ENCODE measurements around the gene RHOH.
A peak's percentile ranks its signal among the peaks of the same experiment; 100 is the strongest.

Gene RHOH

GRCh38 chr4:40160258-40160657 is 36.6 kb upstream of the RHOH start:
- in situ Hi-C loops (cut with HindIII; ENCODE audit: low pct_ligation_motif_present, low sequenced_read_pairs), result no loop called here
- H3K36me3 ChIP-seq (replicated peaks), result no peaks in the 10 kb centered on the region
- no peak for TF ChIP-seq CTCF (IDR thresholded peaks at IDR 0.05; ENCODE audit: low read depth, low read length, missing control alignments)
- H3K27ac ChIP-seq, result no peak overlapping the region
- no peak for DNase-seq
- H3K4me3 ChIP-seq (ENCODE audit: low read depth, low read length), result no peak overlapping the region
- no peaks in the 10 kb centered on the region for H3K27me3 ChIP-seq (replicated peaks)

GRCh38 chr4:40164459-40164858 is 32.4 kb upstream of the RHOH start:
- H3K27me3 ChIP-seq (replicated peaks), result no peaks in the 10 kb centered on the region
- no peak for TF ChIP-seq CTCF (IDR thresholded peaks at IDR 0.05; ENCODE audit: low read depth, low read length, missing control alignments)

GRCh38 chr4:40165916-40166315 is 30.9 kb upstream of the RHOH start:
- no peak overlapping the region for H3K27ac ChIP-seq
- no peak for DNase-seq
- in situ Hi-C loops (cut with HindIII; ENCODE audit: low pct_ligation_motif_present, low sequenced_read_pairs), result no loop called here
- no peak for TF ChIP-seq CTCF (IDR thresholded peaks at IDR 0.05; ENCODE audit: low read depth, low read length, missing control alignments)
- no peaks in the 10 kb centered on the region for H3K36me3 ChIP-seq (replicated peaks)
- no peaks in the 10 kb centered on the region for H3K27me3 ChIP-seq (replicated peaks)
- no peak overlapping the region for H3K4me3 ChIP-seq (ENCODE audit: low read depth, low read length)

More at GRCh38 chr4:40164459-40164858, 32.4 kb upstream of the RHOH start:
- H3K27ac ChIP-seq, result no peak overlapping the region
- in situ Hi-C loops (cut with HindIII; ENCODE audit: low pct_ligation_motif_present, low sequenced_read_pairs), result no loop called here
- no peaks in the 10 kb centered on the region for H3K36me3 ChIP-seq (replicated peaks)
- H3K4me3 ChIP-seq (ENCODE audit: low read depth, low read length), result no peak overlapping the region
- DNase-seq, result peak; percentile 9

GRCh38 chr4:40168070-40168469 is 28.8 kb upstream of the RHOH start:
- H3K36me3 ChIP-seq (replicated peaks), result no peaks in the 10 kb centered on the region
- in situ Hi-C loops (cut with HindIII; ENCODE audit: low pct_ligation_motif_present, low sequenced_read_pairs), result no loop called here
- no peaks in the 10 kb centered on the region for H3K27me3 ChIP-seq (replicated peaks)
- no peak overlapping the region for H3K27ac ChIP-seq
- no peak overlapping the region for H3K4me3 ChIP-seq (ENCODE audit: low read depth, low read length)
- no peak for DNase-seq
- no peak for TF ChIP-seq CTCF (IDR thresholded peaks at IDR 0.05; ENCODE audit: low read depth, low read length, missing control alignments)

GRCh38 chr4:40170588-40170987 is 26.2 kb upstream of the RHOH start:
- no peaks in the 10 kb centered on the region for H3K36me3 ChIP-seq (replicated peaks)
- no peak for DNase-seq
- no peak for TF ChIP-seq CTCF (IDR thresholded peaks at IDR 0.05; ENCODE audit: low read depth, low read length, missing control alignments)
- in situ Hi-C loops (cut with HindIII; ENCODE audit: low pct_ligation_motif_present, low sequenced_read_pairs), result no loop called here
- H3K4me3 ChIP-seq (ENCODE audit: low read depth, low read length), result no peak overlapping the region
- no peaks in the 10 kb centered on the region for H3K27me3 ChIP-seq (replicated peaks)
- no peak overlapping the region for H3K27ac ChIP-seq

- no peaks in the 10 kb centered on the region for H3K36me3 ChIP-seq (replicated peaks)
- H3K27me3 ChIP-seq (replicated peaks), result no peaks in the 10 kb centered on the region
- no peak overlapping the region for H3K4me3 ChIP-seq (ENCODE audit: low read depth, low read length)
- DNase-seq, result no peak
- TF ChIP-seq CTCF (IDR thresholded peaks at IDR 0.05; ENCODE audit: low read depth, low read length, missing control alignments), result no peak
- in situ Hi-C loops (cut with HindIII; ENCODE audit: low pct_ligation_motif_present, low sequenced_read_pairs), result no loop called here
- H3K27ac ChIP-seq, result no peak overlapping the region
Measured at GRCh38 chr4:40173470-40173875, 23.4 kb upstream of the RHOH start.

Data from brain microvascular endothelial cell (primary cell).